Right hindlimb (tissue), 1 donor: Measurements from ENCODE around the gene E2F1.
"Not testable (repeated sequence)": the region's sequence is repeated elsewhere in the genome, so short reads cannot be mapped to it uniquely, and the experiment has no call there.

Source experiments
- DNase-seq: peaks from one replicate; pipeline ENCODE4 v3.0.0-alpha.2; 2018

Gene E2F1

DNA sequence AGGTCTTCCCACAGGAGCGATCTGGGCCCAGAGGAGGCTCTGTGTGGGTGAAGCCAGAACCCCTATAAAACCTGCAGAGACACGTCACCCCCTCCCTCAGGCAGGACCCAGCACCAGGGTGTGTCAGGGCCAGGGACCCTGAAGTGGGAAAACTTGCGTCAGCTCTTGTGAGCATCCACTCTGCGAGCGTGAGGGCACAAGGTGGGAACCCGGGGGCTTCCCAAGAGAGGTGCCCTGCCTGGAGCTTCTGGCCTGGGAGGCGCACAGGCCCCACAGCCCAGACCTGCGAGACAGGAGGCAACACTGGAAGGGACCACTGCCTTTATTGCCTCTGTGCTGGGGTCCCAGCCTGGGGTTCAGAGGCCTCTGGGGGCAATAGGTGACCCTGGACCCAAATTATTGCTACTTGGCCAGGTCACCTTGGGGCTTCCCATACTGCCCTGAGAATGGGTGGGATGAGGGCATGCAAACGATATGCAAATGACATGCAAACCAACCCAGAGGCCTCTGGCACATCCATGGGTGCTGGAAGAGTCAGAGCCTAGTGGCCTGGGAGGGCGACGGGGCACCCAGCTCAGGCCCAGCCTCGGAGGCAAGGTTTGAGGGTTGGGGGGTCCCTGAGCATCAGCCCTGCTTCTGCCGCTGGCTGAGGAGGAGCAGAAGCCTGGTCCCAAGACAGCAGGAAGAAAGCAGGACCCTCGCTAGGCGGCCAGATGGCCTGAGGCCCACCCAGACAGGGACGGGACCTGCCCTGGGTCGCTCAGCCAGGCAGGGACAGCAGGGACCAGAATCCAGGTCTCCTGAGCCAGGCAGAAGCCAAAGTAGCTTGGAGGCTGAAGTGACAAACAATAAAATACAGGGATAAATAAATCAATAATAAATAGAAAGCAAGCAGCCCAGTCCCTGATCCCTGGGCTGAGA lies 29.1 kb downstream of the E2F1 start:
- no peak for DNase-seq

DNA sequence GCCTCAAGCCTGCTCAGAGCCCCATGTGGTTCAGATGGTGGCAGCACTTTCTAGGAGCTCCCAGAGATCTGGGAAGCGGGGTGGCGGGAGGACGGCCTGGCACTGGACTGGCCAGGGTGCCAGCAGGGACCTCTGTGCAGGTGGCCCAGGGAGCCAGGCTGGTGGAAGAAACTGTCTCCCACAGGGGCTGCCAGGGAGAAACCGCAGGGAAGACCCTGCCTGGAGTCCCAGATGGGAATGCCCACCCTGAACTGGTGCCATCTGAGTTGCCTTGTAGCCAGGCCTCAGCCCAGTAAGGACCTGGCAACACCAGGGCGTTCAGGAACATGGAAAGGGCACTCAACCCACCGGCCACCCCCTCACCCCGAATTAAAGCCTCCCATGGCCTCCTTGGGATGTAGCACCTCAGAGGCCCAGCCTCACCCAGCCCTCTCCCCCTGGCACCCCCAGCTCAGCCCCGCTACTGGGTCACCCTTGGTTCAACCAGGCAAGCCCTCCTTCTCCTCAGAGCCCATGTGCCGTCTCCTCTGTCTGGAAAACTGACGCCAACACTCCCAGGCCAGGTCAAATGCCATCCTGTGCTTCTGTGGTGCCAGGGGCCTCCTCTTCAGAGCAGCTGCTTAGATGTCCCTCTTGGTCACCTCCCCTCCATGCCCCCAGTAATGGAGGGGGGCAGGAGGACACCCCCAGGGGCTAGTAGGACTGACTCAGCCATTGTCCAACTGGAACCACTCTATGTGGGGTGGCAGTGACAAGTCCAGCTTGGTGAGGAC lies 30.0 kb downstream of the E2F1 start:
- DNase-seq = no peak

DNA sequence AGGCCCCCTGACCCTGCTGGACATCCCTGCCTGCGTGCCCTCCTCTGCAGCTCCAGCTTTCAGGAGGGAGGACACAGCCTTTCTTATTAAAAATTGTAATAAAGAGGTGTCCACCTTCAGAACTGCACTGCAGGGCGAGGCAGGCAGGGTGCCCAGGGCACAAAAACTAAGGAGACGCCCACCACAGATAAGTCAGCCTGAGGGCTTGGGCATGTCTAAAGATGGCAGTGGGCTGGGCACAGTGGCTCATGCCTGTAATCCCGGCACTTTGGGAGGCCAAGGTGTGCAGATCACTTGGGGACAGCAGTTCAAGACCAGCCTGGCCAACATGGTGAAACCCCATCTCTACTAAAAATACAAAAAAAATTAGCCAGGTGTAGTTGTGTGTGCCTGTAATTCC lies 31.0 kb downstream of the E2F1 start:
- DNase-seq = no peak

DNA sequence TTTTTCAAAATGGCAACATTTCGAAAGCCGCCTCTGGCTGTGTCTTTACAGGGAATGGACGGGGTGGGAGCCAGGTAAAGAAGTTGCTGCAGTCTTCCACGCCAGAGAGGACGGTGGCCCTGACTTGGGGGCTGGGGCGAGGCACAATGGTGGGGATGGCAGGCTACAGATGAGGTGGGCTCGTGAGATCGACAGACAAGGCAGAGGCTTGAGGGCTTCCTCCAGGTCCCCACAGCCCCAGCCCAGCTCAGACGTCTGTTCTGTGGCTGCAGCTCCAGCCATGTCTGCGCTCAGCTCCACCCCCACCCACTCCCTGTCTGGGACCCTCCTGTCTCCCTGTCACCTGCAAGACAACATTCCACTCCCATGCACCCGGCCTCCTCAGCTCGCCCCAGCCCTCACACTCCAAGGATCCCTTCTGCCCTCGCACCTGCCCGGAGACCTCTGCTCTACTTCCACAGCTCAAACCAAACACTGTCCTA lies 31.5 kb downstream of the E2F1 start:
- DNase-seq = no peak

DNA sequence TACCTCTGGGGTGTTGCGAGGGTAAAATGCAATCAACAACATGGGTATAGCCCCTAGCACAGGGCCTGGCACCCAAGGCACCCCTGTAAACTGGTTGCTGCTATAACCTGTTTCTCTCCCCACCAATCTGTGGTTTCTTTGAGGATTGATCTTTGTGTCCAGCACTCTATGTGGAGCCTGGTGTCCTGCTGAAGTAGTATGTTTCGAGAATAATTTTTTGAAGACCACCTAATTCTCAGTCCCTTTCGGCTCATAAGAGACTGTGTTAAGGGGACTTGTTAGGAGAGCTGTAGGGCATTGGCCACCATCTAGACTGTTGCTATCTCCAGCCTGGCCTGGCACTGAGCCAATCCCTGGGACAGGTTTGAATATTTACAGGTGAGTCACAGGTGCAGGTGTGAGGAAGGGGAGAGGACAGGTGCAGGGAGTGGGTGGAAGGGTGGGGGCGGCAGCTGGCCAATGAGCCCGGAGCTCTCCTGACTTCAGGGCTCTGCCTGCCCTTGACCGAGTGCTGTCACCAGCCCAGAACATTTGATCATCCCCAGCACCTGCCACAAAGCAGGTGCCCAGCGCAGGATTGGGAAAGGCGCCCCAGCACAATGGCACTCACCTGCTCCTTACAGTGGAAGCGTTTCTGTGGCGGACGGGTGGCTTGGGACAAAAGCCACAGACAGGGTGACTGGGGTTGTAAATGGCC lies 32.1 kb downstream of the E2F1 start:
- DNase-seq = peak; percentile 34

DNA sequence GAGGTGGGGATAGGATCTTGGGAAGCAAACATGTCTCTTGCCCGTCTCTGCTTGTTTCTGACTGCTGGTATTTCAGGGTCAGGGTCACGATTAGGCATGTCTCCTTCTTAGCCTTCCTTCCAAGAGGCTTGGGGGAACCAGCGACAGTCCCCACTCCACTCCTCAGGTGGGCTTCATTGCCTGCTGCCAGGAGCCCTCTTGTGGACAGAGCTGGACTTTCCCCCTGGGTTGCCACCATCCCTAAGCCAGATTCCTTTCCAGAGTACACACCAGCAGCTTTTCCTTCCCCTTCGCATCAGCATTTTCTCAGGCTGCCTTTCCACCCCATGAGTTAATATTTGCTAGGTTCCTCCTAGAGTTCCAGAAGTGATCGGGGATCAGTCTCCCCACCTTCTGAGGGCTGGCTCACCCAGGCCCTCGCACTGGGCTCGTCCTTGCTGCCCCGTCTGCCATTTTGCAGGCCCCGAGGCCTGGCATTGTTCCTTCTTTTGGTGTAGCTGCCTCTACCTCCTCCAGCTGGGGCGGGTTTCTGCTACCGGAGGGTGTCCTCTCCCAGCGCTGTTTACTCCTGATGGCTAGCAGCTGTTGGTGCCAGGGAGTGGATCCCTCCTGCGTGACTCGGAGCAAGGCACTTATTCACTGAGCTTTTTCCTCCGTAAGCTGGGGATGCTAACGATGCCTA lies 32.8 kb downstream of the E2F1 start:
- peak; percentile 80 for DNase-seq

DNA sequence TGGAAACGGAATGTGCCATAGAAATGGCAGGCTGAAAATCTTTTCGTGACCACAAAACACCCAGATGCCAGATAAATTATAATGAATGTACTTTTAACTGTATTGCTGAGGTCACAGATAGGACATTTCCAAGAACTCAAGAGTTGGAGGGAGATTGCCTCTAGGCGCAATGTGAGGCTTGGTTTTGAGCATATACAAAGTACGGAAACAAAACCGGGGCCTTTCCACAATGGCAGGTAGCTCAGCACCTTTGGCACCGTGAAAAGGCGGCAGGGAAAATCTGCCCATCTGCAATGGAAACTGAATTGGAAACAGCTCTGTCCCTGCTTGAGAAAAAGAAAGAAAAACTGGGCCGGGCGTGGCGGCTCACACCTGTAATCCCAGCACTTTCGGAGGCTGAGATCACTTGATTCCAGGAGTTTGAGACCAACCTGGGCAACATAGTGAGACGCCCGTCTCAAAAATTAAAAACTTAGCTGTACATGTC lies 34.6 kb downstream of the E2F1 start:
- no peak for DNase-seq

DNA sequence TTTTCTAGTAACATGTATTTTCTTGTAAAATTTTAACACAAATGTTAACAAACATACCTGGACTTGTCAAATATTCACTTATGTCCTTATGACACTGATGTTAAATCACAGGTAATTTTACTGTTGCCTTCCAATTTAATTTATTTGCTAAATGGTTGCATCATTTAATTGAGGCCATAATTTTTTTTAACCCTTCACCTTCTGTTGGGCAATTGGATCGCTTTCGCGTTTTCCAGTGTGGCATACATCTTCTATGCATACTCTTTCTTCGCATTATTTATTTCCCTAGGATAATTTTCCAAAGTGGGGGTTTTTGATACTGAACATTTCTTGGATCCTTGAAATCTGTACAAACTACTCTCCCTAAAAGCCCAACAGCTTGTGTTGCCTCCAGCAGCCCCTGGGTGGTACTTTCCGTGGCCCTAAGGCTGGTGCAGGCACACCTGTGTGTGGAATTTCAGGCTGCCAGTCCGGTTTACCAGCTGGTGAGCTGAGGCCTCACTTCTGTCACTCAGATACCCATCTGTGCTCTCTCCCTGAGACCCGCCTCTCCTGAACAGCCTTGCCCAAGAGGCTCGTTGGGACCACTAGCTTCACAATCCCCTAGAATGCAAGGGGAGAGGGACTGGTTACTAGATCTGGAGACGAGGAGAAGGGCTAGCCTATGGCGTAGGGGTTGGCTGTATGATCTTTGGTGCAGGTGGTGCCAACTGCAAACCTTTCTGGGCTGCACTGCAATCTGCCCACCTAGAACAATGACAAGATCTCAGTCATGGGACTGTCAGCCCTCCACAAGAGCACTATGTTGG lies 35.2 kb downstream of the E2F1 start:
- DNase-seq = peak; percentile 23

DNA sequence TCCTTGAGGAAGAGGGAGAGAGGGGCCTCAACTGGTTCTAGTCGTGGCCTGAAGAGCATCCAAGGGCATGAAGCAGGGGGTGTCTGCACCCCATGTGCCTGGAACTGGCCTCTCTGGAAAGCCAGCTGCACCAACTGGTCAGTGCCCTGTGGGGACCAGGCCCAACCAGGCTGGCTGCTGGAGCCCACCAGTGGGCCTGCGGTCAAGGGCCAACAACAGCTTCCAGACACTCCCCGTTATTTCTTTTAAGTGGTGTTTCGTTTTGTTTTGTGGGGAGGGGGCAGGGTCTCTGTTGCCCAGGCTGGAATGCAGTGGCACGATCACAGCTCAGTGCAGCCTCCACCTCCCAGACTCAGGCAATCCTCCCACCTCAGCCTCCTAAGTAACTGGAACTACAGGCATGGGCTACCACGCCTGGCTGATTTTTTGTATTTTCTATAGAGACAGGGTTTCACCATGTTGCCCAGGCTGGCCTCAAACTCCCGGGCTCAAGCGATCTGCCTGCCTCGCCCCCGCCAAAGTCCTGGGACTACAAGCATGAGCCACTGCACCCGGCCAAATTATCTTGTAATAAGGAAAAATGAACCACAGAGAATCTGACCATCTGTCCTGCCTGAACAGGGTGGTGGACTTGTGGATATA lies 36.0 kb downstream of the E2F1 start:
- DNase-seq = no peak

DNA sequence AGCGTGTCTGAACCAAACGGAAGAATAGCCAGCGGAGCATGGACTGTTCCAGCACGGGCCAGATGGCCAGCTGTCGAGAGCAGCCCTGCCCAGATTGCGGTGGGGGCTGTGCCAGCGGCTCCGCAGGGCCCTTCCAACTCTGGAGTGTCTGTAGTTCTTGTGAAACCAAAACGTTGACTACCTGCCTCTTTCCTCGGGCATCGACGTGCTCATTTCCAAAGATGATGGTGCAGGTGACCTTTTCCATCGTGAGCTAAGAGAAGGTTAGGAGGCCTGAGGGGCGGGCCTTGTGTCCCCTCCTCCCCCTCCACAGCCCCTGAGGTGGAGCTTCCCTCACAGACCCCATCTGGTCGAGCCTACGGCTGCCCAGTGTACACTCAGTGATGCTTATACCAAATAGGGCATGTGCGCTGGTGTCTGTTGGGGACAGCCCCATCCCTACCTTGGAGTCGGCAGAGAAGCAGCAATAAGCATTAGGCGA lies 36.9 kb downstream of the E2F1 start:
- peak; percentile 71 for DNase-seq

DNA sequence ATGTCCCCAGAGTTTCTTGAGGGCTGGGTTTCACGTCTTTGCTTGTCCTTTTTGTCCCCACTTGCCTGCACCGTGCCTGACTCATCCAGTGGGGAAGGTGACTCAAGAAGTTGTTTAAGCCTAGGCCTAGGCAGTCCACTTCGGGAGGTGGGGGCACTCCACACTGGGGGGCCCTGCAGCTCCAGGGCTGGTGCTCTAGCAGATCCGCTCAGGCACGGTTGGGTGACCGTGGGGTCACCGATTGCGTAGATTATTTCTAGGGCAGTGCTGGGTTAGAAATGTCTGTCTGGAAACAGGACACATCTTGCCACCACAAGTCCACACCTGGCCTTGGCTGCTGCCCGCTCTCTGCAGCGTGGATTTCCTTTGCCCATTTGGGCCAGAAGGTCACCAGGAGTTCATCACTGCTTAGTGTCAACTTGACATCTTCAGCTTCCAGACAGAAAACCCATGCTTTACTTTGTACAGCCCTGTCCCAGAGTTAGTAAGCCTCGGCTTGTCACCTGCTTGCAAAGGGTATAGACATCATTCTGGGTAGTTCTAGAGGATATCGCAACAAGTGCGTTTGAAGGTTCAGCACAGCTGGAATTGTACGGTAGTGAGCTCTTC lies 37.7 kb downstream of the E2F1 start:
- no peak for DNase-seq

DNA sequence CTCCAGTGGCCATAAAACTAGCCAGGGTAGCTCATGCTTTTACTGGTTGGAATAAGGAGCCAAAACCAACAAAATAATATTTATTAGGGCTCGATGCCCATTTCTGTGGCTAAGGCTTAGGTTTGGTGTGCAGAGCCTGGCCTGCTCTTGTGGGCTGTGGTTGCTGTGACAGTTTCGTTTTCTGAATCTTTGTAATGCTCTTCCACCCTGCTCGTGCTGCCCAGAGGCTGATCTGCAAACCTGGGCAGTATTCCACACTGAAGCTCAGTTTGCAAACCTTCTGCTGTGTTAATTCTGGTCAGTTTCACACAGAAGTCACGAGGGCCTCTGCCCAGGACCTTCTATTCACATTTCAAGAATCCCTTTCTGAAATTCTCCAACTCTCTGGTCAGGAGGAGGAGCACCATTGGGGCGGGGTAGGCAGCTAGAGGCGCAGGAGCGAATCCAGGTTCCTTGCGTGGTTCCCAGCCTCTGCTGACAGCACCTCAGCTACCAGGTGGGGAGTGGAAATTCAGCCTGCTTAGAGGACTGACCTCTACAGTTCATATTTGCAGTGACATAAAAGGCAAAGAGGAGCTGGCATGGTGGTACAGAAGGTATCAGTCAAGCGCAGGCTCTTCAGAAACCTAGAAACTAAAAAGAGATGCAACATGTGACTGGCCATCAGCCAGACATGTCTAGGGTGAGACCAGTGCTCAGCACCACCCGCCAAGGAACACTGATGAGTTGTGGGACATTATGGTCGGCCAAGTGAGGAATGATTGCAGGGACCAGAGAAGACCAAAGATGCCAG lies 38.4 kb downstream of the E2F1 start:
- peak; percentile 41 for DNase-seq

DNA sequence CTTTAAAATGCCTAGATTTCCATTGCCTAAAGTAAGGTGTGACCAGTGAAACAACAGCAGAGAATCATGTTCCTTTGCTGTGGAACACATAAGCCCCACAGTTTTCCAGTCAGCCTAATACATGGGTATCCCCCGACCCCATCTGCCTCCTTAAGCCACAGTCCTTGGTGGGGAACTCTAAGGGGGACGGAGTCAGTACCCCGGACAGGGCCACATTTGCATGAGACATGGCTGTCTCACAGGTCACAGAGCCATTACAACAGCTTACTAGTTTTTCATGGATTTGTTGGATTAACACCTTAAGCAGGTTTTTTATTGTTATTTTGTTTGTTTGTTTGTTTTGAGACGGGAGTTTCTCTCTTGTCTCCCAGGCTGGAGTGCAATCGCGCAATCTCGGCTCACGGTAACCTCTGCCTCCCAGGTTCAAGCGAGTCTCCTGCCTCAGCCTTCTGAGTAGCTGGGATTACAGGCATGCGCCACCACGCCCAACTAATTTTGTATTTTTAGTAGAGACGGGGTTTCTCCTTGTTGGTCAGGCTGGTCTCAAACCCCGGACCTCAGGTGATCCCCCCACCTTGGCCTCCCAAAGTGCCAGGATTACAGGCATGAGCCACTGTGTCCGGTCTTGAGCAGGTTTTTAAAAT lies 39.1 kb downstream of the E2F1 start:
- not testable (repeated sequence) for DNase-seq

DNA sequence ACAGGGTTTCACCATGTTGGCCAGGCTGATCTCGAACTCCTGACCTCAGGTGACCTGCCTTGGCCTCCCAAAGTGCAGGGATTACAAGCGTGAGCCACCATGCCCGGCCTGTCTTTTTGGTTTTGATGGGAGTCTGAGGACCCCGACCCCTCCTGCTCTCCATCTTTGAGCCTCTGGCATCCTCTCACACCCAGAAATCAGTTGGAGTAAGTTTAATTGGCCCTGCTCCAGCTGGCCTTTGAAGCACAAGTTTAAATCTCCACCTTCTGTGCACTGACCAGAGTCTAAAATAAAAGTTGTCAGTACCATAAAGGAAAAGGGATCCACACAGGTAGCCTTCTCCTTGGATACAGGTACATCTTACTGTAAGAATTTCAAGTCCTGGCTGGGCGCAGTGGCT lies 40.0 kb downstream of the E2F1 start:
- DNase-seq = no peak

DNA sequence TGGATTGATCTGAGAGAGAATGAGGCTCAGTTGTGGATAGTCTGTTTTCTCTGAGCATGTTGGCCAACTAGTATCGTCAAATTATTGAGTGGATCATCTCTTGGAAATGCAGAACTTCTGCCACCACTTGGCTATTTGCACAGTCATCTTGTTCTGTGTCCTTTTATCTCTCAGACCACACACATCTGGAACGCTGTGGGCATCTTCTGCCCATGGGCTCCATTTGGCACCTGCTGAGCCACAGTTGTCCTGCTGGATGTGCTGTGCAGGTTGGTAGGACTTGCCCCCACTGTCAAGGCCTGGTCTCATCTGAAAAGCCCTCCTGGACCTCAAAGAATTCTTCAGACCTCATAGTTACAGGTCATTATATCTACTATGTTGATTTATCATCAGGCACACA lies 40.8 kb downstream of the E2F1 start:
- DNase-seq = no peak

DNA sequence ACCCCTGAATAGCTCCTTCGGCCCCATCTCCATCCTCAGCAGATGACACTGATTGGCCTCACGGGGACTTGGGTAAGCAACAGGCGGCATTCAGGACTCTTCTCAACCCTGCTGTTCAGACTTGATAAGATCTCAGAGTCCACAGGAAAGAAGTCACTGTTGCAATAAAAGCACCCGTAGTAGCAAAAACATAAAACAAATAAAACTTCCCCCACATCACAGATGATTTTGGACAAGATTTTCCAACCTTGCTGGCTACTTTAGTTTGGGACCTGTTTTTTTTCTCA lies 41.2 kb downstream of the E2F1 start:
- DNase-seq = no peak

DNA sequence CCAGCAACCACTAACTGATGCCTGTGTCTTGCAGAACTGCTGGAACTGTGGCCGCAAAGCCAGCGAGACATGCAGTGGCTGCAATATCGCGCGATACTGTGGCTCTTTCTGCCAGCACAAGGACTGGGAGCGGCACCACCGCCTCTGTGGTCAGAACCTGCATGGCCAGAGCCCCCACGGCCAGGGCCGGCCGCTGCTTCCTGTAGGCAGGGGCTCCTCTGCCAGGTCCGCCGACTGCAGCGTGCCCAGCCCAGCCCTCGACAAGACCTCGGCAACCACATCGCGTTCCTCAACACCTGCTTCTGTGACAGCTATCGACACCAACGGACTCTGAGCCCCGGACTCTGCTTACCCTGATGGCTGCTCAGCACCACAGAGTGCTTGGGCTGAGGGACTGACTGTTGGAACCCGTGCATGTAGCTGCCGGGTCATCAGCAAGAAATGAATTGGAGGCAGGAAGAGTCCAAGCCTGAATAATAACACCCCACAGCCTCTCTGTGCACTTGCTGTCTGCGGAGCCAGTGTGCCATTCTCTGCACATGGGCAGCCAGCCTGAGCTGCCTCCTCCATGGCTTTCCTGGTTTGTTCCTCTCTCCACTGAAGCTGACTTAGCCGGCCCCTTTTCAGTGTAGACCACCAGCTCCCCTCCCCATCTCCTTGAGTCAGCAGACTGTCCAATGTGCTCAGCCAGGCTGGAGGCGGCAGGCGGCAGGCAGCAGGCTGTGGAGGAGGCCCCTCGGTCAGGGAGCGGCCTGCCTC lies 41.7 kb downstream of the E2F1 start:
- DNase-seq = no peak

DNA sequence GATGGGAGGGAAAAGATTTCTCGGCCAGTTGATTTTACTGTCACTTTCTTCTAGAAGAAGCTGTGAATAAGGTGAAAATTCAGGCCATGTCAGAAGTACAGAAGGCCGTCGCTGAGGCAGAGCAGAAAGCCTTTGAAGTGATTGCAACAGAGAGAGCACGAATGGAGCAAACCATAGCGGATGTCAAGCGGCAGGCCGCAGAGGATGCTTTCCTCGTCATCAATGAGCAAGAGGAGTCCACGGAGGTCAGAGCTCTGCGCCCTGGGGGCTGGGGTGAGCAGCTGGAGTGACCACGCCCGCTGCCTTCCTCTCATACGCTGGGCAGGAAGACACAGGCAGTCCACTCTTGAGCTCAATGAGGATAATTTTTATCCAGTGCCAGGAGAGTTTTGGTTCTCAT lies 45.9 kb downstream of the E2F1 start:
- DNase-seq = no peak

DNA sequence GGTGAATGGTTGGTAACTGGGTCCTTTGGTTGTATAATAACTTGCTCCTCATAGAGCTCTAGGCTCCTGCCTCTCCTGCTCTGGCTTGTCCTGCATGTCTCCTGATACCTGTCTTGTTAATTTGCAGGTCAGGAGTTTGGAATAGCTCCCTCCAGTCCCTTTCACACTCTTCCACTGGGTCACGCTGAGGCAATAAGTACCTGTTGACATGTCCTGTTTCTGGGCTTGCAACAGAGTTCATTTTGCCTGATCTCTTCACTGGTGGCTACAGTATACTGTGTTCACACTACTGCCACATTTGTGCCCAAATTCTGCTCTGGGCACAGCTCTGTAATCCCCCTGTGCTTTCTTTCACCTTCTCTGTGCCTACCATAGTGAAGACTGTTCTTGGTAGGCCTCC lies 49.4 kb downstream of the E2F1 start:
- DNase-seq = no peak
